ENCODE measurements around the gene MERTK. TPM values are rescaled to one million over a fixed set of nuclear protein-coding genes. Genes with fewer than 3 reads are reported as not detected.
"Not testable (repeated sequence)": the region's sequence is repeated elsewhere in the genome, so short reads cannot be mapped to it uniquely, and the experiment has no call there.

The MERTK gene
- total RNA-seq, 1 experiment from 2014 or later, result 2.5 TPM

DNA sequence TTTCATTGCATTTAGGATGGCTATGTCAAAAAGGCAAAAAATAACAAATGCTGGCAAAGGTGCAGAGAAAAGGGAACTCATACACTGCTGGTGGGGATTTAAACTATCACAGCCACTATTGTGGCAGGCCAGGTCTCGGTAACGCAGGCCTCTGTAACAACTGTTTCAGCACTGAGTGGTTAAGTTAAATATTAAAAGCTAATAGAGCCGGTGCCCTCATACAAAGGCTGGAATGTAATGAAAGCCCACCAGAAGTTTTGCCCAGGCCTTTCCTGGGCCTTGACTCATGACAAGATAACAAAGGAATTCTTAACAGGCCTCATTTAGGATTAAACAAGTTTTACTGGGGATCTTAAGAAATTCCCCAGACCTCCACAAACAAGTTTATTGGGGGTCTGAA is 10.7 kb downstream of the MERTK start:
- Histone ChIP-seq H3K9me3 (ENCODE audit: low read length) (no peaks in the 10 kb centered on the region), H2AFZ (ENCODE audit: low read length) (no peak overlapping the region), H3K27me3 (ENCODE audit: low read length) (no peaks in the 10 kb centered on the region), H3K36me3 (ENCODE audit: low read depth, low read length) (no peaks in the 10 kb centered on the region), H3K4me1 (ENCODE audit: insufficient read depth, low read length) (peaks cover 7% of the 10 kb centered on the region), H3F3A (ENCODE audit: low read length, unreplicated experiment) (no peaks in the 10 kb centered on the region), H3K27ac (ENCODE audit: low read length) (no peak overlapping the region), H4K20me1 (ENCODE audit: low read length) (no peaks in the 10 kb centered on the region), H3K4me3 (ENCODE audit: low read length) (no peak overlapping the region), H3K4me2 (ENCODE audit: low read length) (no peak overlapping the region), H3K79me2 (ENCODE audit: low read length) (no peaks in the 10 kb centered on the region), H3K9ac (ENCODE audit: low read length) (no peak overlapping the region), H3K9me2 (replicated peaks; ENCODE audit: low read length) (no peaks in the 10 kb centered on the region)
- DNase-seq (no peak), ATAC-seq (no peak)
- ChIA-PET CTCF (no interaction called here), POLR2A (ENCODE audit: unreplicated experiment) (no interaction called here)
- intact Hi-C loops (cut with micrococcal nuclease), result loop anchor here (10.0 kb wide), 1 partner anchor 66 kb away; no protein-coding TSS in a partner anchor
- no TSS peak for BruUV-seq (replicated peaks)
- no peak for TF ChIP-seq EZH2phosphoT487 (IDR thresholded peaks at IDR 0.05; ENCODE audit: borderline replicate concordance, low read length)
- TF ChIP-seq CTCF (conservative IDR thresholded peaks at IDR 0.05; ENCODE audit: low read depth, low read length), result no peak
- TF ChIP-seq EZH2 (IDR thresholded peaks at IDR 0.05; ENCODE audit: low read length, unreplicated experiment), result no peak

DNA sequence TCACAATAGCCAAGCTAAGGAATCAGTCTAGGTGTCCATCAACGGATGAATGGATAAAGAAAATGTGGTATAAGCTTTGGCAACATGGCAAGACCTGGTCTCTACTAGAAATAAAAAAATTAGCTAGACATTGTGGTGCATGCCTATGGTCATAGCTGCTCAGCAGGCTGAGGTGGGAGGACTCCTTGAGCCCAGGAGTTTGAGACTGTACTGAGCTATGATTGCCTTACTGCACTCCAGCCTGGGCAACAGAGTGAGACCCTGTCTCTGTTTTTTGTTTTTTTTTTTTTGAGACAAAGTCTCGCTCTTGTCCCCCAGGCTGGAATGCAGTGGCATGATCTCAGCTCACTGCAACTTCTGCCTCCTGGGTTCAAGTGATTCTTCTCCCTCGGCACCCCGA is 11.6 kb downstream of the MERTK start:
- H3K9ac ChIP-seq (ENCODE audit: low read length); POLR2A ChIA-PET (ENCODE audit: unreplicated experiment); H2AFZ ChIP-seq (ENCODE audit: low read length); ATAC-seq; CTCF ChIA-PET; BruUV-seq (replicated peaks); H3K4me2 ChIP-seq (ENCODE audit: low read length); H3K36me3 ChIP-seq (ENCODE audit: low read depth, low read length); H4K20me1 ChIP-seq (ENCODE audit: low read length); H3K4me1 ChIP-seq (ENCODE audit: insufficient read depth, low read length); H3K9me2 ChIP-seq (replicated peaks; ENCODE audit: low read length); H3K9me3 ChIP-seq (ENCODE audit: low read length); DNase-seq; H3K27ac ChIP-seq (ENCODE audit: low read length); H3F3A ChIP-seq (ENCODE audit: low read length, unreplicated experiment); H3K79me2 ChIP-seq (ENCODE audit: low read length); H3K4me3 ChIP-seq (ENCODE audit: low read length); H3K27me3 ChIP-seq (ENCODE audit: low read length): not testable (repeated sequence)
- intact Hi-C loops (cut with micrococcal nuclease), result loop anchor here (10.0 kb wide), 1 partner anchor 65 kb away; no protein-coding TSS in a partner anchor

DNA sequence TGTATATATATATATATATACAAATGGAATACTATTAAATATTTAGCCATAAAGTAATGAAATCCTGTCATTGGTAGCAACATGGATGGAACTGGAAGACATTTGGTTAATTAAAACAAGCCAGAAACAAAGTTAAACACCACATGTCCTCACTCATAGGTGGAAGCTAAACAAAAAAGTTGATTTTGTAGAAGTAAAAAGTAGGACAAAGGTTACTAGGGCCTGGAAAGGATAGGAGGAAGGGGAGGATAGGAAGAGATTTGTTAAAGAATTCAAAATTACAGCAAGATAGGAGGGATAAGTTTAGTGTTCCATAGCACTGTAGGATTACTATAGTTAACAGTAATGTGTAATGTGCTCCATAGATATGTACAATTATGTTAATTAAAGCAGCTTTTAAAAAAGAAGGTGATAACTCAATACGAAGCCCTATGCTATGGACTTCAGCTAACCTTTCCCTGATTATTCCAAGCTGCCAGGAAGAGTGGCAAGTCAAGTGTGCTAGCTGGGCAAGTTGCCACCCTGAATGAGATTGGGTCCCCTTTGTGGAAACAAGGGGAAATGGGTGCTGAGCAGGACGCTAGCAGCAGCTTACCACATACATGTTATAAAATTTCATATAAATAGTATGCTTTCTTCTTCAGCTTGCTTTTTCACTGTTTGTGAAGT is 12.3 kb downstream of the MERTK start:
- H3K27ac ChIP-seq (ENCODE audit: low read length), result no peak overlapping the region
- H3K79me2 ChIP-seq (ENCODE audit: low read length), result no peaks in the 10 kb centered on the region
- BruUV-seq (replicated peaks), result no TSS peak
- no peak overlapping the region for H3K9ac ChIP-seq (ENCODE audit: low read length)
- H3F3A ChIP-seq (ENCODE audit: low read length, unreplicated experiment), result no peaks in the 10 kb centered on the region
- H3K4me3 ChIP-seq (ENCODE audit: low read length), result no peak overlapping the region
- H3K4me2 ChIP-seq (ENCODE audit: low read length), result no peak overlapping the region
- H3K9me3 ChIP-seq (ENCODE audit: low read length), result no peaks in the 10 kb centered on the region
- no peaks in the 10 kb centered on the region for H4K20me1 ChIP-seq (ENCODE audit: low read length)
- ChIA-PET POLR2A (ENCODE audit: unreplicated experiment) (no interaction called here), CTCF (no interaction called here)
- no peaks in the 10 kb centered on the region for H3K9me2 ChIP-seq (replicated peaks; ENCODE audit: low read length)
- intact Hi-C loops (cut with micrococcal nuclease), result no loop called here
- no peak for DNase-seq
- no peak overlapping the region for H2AFZ ChIP-seq (ENCODE audit: low read length)
- TF ChIP-seq EZH2phosphoT487 (IDR thresholded peaks at IDR 0.05; ENCODE audit: borderline replicate concordance, low read length), result no peak
- TF ChIP-seq EZH2 (IDR thresholded peaks at IDR 0.05; ENCODE audit: low read length, unreplicated experiment), result no peak
- no peaks in the 10 kb centered on the region for H3K36me3 ChIP-seq (ENCODE audit: low read depth, low read length)
- H3K4me1 ChIP-seq (ENCODE audit: insufficient read depth, low read length), result peaks cover 7% of the 10 kb centered on the region
- no peak for ATAC-seq
- H3K27me3 ChIP-seq (ENCODE audit: low read length), result no peaks in the 10 kb centered on the region

DNA sequence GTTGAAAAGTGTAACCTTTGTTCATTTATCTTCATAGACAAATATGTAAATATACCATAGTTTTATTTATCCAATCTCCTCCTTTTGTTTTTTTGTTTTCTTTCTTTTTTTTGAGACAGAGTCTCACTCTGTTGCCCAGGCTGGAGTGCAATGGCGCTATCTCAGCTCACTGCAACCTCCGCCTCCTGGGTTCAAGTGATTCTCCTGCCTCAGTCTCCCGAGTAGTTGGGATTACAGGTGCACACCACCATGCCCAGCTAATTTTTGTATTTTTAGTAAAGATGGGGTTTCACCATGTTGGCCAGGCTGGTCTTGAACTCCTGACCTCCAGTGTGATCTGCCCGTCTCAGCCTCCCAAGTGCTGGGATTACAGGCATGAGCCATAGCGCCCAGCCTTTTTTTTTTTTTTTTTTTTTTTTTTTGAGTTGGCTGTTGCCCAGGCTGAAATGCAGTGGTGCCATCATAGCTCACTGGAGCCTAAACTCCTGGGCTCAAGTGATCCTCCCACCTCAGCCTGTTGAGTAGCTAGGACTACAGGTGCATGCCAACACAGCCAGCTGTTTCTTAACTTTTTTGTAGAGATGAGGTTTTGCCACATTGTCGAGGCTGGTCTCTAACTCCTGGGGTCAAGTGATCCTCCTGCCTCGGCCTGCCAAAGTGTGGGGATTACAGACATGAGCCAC is 13.0 kb downstream of the MERTK start:
- H3K27me3 ChIP-seq (ENCODE audit: low read length); DNase-seq; CTCF ChIA-PET; H2AFZ ChIP-seq (ENCODE audit: low read length); H3K9me2 ChIP-seq (replicated peaks; ENCODE audit: low read length); H3K79me2 ChIP-seq (ENCODE audit: low read length); ATAC-seq; intact Hi-C loops (cut with micrococcal nuclease); H3F3A ChIP-seq (ENCODE audit: low read length, unreplicated experiment); H3K9ac ChIP-seq (ENCODE audit: low read length); POLR2A ChIA-PET (ENCODE audit: unreplicated experiment); H3K4me1 ChIP-seq (ENCODE audit: insufficient read depth, low read length); H3K36me3 ChIP-seq (ENCODE audit: low read depth, low read length); H3K4me3 ChIP-seq (ENCODE audit: low read length); BruUV-seq (replicated peaks); H3K27ac ChIP-seq (ENCODE audit: low read length); H3K9me3 ChIP-seq (ENCODE audit: low read length); H4K20me1 ChIP-seq (ENCODE audit: low read length); H3K4me2 ChIP-seq (ENCODE audit: low read length): not testable (repeated sequence)
